ENCODE results near the gene SNAPIN. TPM values are rescaled to one million over a fixed set of nuclear protein-coding genes. Genes with fewer than 3 reads are reported as not detected.

Gene SNAPIN
- total and polyA plus RNA-seq, 9 of the 15 experiments (the other 6 are each of a cell fraction or from before 2014, with no cell fraction given), result 11.2 to 43.9 (median 32.3) TPM

GRCh38 chr1:153670257-153670858, 11.9 kb downstream of the SNAPIN start:
- Histone ChIP-seq H3K27ac (ENCODE audit: extremely low read depth, low read depth, low read length) (peak overlapping the region; percentile 92), H4K20me1 (replicated peaks; ENCODE audit: control insufficient read depth, insufficient read depth, low read length) (no peaks in the 10 kb centered on the region), H3K27me3 (ENCODE audit: control insufficient read depth in 2 of 2, insufficient read depth in 2 of 2, low read length in 2 of 2) (no peaks in the 10 kb centered on the region), H3K4me1 (replicated peaks in 1 of 2; ENCODE audit: control insufficient read depth in 2 of 2, insufficient read depth in 2 of 2, low read length in 2 of 2) (peaks cover 0 to 4% of the 10 kb centered on the region in 2 experiments; a peak in 3 of 5 replicates), H3K9me3 (replicated peaks; ENCODE audit: control insufficient read depth, insufficient read depth, low read depth, low read length) (no peaks in the 10 kb centered on the region), H2AFZ (ENCODE audit: low read depth, low read length) (peak overlapping the region; percentile 63), H3K79me2 (ENCODE audit: control insufficient read depth, insufficient read depth, low read length) (peaks cover 37% of the 10 kb centered on the region), H3K9me1 (ENCODE audit: control insufficient read depth, insufficient read depth, low read length) (no peaks in the 10 kb centered on the region), H3K36me3 (ENCODE audit: control insufficient read depth, insufficient read depth, low read length) (peaks cover 51% of the 10 kb centered on the region), H3K4me3 (peak overlapping the region; percentile 94), H3K9ac (ENCODE audit: insufficient read depth in 1 of 2, low read depth in 2 of 2, low read length in 2 of 2) (peak overlapping the region; percentile 96 to 98), H3K4me2 (ENCODE audit: insufficient read depth, low read length) (peak overlapping the region; percentile 98)
- peak in 2 of 4 experiments; percentile 68 to 73 for DNase-seq (ENCODE audit: extremely low read depth in 1 of 4, low spot score in 3 of 4)
- no peak for FAIRE-seq
- BruUV-seq (replicated peaks), result TSS peak; percentile 81
- in situ Hi-C loops (cut with MboI), result loop anchor here (5.0 kb wide), 1 partner anchor 107 kb away; the partner anchor contains the start of gene SLC27A3
- WGBS (ENCODE audit: insufficient coverage, low coverage, missing lambda C conversion rate), result 2% methylated on average over 18 of the region's 22 CpGs
- intact Hi-C loops (cut with micrococcal nuclease), result loop anchor here (5.0 kb wide), 2 partner anchors 158 to 317 kb away; partner anchors contain the start of gene RAB13
- peak; percentile 1 for ATAC-seq
- CTCF ChIA-PET (ENCODE audit: low intra/inter-chr PET ratio), result no interaction called here
- POLR2A ChIA-PET, result interaction anchor here (0.7 to 4.8 kb wide), 3 partner anchors 8 to 11 kb away, joined by 3 to 26 read pairs (median 6); partner anchors contain the start of gene SNAPIN
- TF ChIP-seq SRSF3 (IDR thresholded peaks at IDR 0.05; ENCODE audit: insufficient read depth, low read length), result no peak
- no peak for TF ChIP-seq ZNF23 (CRISPR knock-in tag; IDR thresholded peaks at IDR 0.05)
- 0 out of 4 replicates have a peak, but pooled peaks of 1 of the 2 experiments have one; percentile 14 for TF ChIP-seq MLLT1 (IDR thresholded peaks at IDR 0.05)
- TF ChIP-seq ZNF444 (CRISPR knock-in tag; IDR thresholded peaks at IDR 0.05), result no peak
- TF ChIP-seq RFX1 (IDR thresholded peaks at IDR 0.05), result no peak
- no peak for TF ChIP-seq ZNF324 (CRISPR knock-in tag; IDR thresholded peaks at IDR 0.05)
- no peak for TF ChIP-seq MAX (CRISPR knock-in tag; IDR thresholded peaks at IDR 0.05)
- TF ChIP-seq HOMEZ (CRISPR knock-in tag; IDR thresholded peaks at IDR 0.05), result no peak
- no peak for TF ChIP-seq BCLAF1 (IDR thresholded peaks at IDR 0.05; ENCODE audit: borderline replicate concordance in 1 of 2, control insufficient read depth in 1 of 2, low read depth in 2 of 2, low read length in 1 of 2)
- TF ChIP-seq ZNF717 (CRISPR knock-in tag; IDR thresholded peaks at IDR 0.05), result no peak
- no peak for TF ChIP-seq ZNF316 (IDR thresholded peaks at IDR 0.05)
- no peak for TF ChIP-seq YY1 (IDR thresholded peaks at IDR 0.05; ENCODE audit: borderline replicate concordance in 1 of 3, control insufficient read depth in 1 of 3, extremely low read depth in 1 of 3, insufficient read depth in 3 of 3, insufficient read length in 1 of 3, insufficient replicate concordance in 2 of 3, low read depth in 1 of 3, low read length in 2 of 3)
- 0 out of 2 replicates have a peak, but pooled peaks have one; percentile 13 for TF ChIP-seq TOE1 (IDR thresholded peaks at IDR 0.05; ENCODE audit: borderline replicate concordance)
- TF ChIP-seq TOE1 (CRISPR knock-in tag; IDR thresholded peaks at IDR 0.05; ENCODE audit: borderline replicate concordance, low read depth), result no peak
- no peak for TF ChIP-seq BHLHE40 (IDR thresholded peaks at IDR 0.05; ENCODE audit: low read length)

All from K562 (cell line).